Liver (tissue), 3 donors: Measurements from ENCODE around the gene COL6A2.

Experiments
- EGR1 ChIP-seq, 2 donors: IDR thresholded peaks; 2 replicates each; pipeline ENCODE4 v1.6.1; 2016 to 2018; ENCODE audit warnings: antibody characterized with exemption in 2 of 2, low read depth in 2 of 2
- FOXA1 ChIP-seq: IDR thresholded peaks from 2 replicates; pipeline ENCODE4 v1.6.1; 2016; ENCODE audit warnings: antibody characterized with exemption
- GABPA ChIP-seq, 2 donors: IDR thresholded peaks in 1 of 2; conservative IDR thresholded peaks in 1 of 2; 2 replicates each; pipeline ENCODE4 v1.6.1; 2016; ENCODE audit warnings: antibody characterized with exemption in 2 of 2, mild to moderate bottlenecking in 1 of 2, moderate library complexity in 1 of 2
- HNF4A ChIP-seq, 2 donors: conservative IDR thresholded peaks; 2 replicates each; pipeline ENCODE4 v1.6.1; 2016; ENCODE audit warnings: antibody characterized with exemption in 2 of 2, mild to moderate bottlenecking in 2 of 2
- JUND ChIP-seq, 2 donors: IDR thresholded peaks; 2 replicates each; pipeline ENCODE4 v1.6.1; 2016; ENCODE audit warnings: antibody characterized with exemption in 2 of 2
- RAD21 ChIP-seq, 2 donors: IDR thresholded peaks; 2 replicates each; pipeline ENCODE4 v1.6.1; 2016; ENCODE audit warnings: antibody characterized with exemption in 2 of 2, mild to moderate bottlenecking in 2 of 2
- SP1 ChIP-seq: IDR thresholded peaks from 2 replicates; pipeline ENCODE4 v1.6.1; 2018; ENCODE audit warnings: antibody characterized with exemption, mild to moderate bottlenecking
- TAF1 ChIP-seq: conservative IDR thresholded peaks from 2 replicates; pipeline ENCODE4 v1.6.1; 2016; ENCODE audit warnings: antibody characterized with exemption, mild to moderate bottlenecking
- YY1 ChIP-seq: IDR thresholded peaks from 2 replicates; pipeline ENCODE4 v1.6.1; 2016; ENCODE audit warnings: antibody characterized with exemption, mild to moderate bottlenecking
- TF ChIP-seq, protein P1 (sequence below): fragments of 150-350 bp; IDR thresholded peaks from 2 replicates; pipeline ENCODE4 v1.5.1; 2017; ENCODE audit warnings: improper control_type of control experiment, low read depth, low read length; ENCODE audit not compliant: missing input control
- TF ChIP-seq, protein P2 (sequence below): IDR thresholded peaks from 2 replicates; pipeline ENCODE4 v1.6.1; 2016; ENCODE audit warnings: antibody characterized with exemption
- TF ChIP-seq, protein P3 (sequence below): IDR thresholded peaks from 2 replicates; pipeline ENCODE4 v1.6.1; 2016; ENCODE audit warnings: antibody characterized with exemption
- TF ChIP-seq, protein P4 (sequence below): IDR thresholded peaks from 2 replicates; pipeline ENCODE4 v1.6.1; 2016; ENCODE audit warnings: antibody characterized with exemption, mild to moderate bottlenecking
- donor health status: healthy.
- donor health status: healthy.

DNA sequence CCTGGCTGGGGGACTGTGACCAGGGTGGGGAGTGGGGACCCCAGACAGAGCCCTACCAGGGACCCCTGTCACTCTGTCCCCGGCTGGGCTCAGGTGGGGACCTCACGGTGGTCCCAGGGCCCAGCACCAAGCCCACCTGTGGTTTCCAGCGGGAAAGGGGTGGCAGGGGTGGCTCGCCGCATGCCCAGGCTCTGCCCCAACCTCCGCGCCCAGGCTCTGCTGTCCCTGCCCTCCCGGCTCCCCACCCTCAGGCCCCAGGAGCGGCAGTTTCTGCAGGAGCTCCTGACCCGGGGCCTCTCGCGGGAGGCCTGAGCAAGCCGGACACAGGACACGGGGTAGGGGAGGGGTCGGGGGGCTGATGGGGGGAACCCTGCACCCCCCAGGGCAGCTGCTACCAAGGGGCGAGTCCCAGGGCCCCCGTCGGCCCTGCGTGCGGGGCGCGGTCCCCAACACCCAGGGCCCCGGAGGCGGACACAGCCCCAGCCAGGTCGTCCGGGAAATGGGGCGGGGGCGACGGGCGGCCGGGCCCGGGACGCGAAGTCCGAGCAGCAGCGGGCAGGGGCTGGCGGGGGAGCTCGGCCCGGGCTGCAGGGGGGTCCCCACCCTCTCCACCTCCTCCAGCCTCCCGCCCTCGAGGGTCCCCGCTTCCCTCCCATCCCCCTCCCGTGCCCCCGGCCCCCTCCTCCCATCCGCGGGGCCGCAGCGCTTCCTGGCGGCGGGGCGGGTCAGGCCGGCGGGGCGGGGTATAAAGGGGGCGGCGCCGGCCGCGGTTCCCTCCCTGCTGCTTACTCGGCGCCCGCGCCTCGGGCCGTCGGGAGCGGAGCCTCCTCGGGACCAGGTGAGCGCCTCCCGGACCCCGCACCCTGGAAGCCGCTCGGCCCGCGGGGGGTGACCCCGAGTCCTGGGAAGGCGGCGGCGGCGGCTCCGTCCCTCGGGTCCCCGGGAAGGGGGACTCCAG lies at the start of gene COL6A2:
- TF ChIP-seq, protein P1, sequence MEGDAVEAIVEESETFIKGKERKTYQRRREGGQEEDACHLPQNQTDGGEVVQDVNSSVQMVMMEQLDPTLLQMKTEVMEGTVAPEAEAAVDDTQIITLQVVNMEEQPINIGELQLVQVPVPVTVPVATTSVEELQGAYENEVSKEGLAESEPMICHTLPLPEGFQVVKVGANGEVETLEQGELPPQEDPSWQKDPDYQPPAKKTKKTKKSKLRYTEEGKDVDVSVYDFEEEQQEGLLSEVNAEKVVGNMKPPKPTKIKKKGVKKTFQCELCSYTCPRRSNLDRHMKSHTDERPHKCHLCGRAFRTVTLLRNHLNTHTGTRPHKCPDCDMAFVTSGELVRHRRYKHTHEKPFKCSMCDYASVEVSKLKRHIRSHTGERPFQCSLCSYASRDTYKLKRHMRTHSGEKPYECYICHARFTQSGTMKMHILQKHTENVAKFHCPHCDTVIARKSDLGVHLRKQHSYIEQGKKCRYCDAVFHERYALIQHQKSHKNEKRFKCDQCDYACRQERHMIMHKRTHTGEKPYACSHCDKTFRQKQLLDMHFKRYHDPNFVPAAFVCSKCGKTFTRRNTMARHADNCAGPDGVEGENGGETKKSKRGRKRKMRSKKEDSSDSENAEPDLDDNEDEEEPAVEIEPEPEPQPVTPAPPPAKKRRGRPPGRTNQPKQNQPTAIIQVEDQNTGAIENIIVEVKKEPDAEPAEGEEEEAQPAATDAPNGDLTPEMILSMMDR, result no peak
- TF ChIP-seq, protein P2, sequence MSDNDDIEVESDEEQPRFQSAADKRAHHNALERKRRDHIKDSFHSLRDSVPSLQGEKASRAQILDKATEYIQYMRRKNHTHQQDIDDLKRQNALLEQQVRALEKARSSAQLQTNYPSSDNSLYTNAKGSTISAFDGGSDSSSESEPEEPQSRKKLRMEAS, result no peak
- TF ChIP-seq GABPA (IDR thresholded peaks at IDR 0.05 in 1 of 2, conservative IDR thresholded peaks at IDR 0.05 in 1 of 2) (no peak), RAD21 (IDR thresholded peaks at IDR 0.05) (no peak), EGR1 (IDR thresholded peaks at IDR 0.05; ENCODE audit: low read depth in 2 of 2) (no peak), YY1 (no peak), JUND (IDR thresholded peaks at IDR 0.05) (no peak), TAF1 (no peak), SP1 (no peak), HNF4A (conservative IDR thresholded peaks at IDR 0.05) (no peak), FOXA1 (no peak)
- TF ChIP-seq, protein P3, sequence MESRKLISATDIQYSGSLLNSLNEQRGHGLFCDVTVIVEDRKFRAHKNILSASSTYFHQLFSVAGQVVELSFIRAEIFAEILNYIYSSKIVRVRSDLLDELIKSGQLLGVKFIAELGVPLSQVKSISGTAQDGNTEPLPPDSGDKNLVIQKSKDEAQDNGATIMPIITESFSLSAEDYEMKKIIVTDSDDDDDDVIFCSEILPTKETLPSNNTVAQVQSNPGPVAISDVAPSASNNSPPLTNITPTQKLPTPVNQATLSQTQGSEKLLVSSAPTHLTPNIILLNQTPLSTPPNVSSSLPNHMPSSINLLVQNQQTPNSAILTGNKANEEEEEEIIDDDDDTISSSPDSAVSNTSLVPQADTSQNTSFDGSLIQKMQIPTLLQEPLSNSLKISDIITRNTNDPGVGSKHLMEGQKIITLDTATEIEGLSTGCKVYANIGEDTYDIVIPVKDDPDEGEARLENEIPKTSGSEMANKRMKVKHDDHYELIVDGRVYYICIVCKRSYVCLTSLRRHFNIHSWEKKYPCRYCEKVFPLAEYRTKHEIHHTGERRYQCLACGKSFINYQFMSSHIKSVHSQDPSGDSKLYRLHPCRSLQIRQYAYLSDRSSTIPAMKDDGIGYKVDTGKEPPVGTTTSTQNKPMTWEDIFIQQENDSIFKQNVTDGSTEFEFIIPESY, result no peak
- TF ChIP-seq, protein P4, sequence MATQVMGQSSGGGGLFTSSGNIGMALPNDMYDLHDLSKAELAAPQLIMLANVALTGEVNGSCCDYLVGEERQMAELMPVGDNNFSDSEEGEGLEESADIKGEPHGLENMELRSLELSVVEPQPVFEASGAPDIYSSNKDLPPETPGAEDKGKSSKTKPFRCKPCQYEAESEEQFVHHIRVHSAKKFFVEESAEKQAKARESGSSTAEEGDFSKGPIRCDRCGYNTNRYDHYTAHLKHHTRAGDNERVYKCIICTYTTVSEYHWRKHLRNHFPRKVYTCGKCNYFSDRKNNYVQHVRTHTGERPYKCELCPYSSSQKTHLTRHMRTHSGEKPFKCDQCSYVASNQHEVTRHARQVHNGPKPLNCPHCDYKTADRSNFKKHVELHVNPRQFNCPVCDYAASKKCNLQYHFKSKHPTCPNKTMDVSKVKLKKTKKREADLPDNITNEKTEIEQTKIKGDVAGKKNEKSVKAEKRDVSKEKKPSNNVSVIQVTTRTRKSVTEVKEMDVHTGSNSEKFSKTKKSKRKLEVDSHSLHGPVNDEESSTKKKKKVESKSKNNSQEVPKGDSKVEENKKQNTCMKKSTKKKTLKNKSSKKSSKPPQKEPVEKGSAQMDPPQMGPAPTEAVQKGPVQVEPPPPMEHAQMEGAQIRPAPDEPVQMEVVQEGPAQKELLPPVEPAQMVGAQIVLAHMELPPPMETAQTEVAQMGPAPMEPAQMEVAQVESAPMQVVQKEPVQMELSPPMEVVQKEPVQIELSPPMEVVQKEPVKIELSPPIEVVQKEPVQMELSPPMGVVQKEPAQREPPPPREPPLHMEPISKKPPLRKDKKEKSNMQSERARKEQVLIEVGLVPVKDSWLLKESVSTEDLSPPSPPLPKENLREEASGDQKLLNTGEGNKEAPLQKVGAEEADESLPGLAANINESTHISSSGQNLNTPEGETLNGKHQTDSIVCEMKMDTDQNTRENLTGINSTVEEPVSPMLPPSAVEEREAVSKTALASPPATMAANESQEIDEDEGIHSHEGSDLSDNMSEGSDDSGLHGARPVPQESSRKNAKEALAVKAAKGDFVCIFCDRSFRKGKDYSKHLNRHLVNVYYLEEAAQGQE, result no peak
